GM12878 (cell line): ENCODE measurements around the gene PNPO.

Experiments
- CTCF ChIP-seq, 3 experiments: IDR thresholded peaks in 2 of 3; conservative IDR thresholded peaks in 1 of 3; 2 replicates each; pipeline ENCODE4 v1.5.1; 2011; ENCODE audit warnings: low read depth in 3 of 3, low read length in 3 of 3, mild to moderate bottlenecking in 3 of 3, control low read depth in 2 of 3, moderate library complexity in 2 of 3, inconsistent platforms in 1 of 3, mixed read lengths in 1 of 3; ENCODE audit not compliant: control insufficient read depth in 2 of 3, insufficient read depth in 1 of 3; ENCODE audit errors: extremely low read depth in 1 of 3
- FOXK2 ChIP-seq: fragments of 450-650 bp; IDR thresholded peaks from 2 replicates; pipeline ENCODE4 v1.6.1; 2017; ENCODE audit warnings: mild to moderate bottlenecking, moderate library complexity
- IRF5 ChIP-seq: fragments of 450-650 bp; IDR thresholded peaks from 2 replicates; pipeline ENCODE4 v1.6.1; 2017; ENCODE audit warnings: borderline replicate concordance
- JUNB ChIP-seq: IDR thresholded peaks from 2 replicates; pipeline ENCODE4 v1.6.1; 2016; ENCODE audit warnings: antibody characterized with exemption, mild to moderate bottlenecking
- MTA2 ChIP-seq: fragments of 450-650 bp; IDR thresholded peaks from 2 replicates; pipeline ENCODE4 v1.6.1; 2016; ENCODE audit warnings: low read depth, mild to moderate bottlenecking, moderate library complexity
- NRF1 ChIP-seq: conservative IDR thresholded peaks from 2 replicates; pipeline ENCODE4 v1.6.1; 2011; ENCODE audit warnings: mild to moderate bottlenecking, low read depth, low read length, improper control_type of control experiment
- POLR2A ChIP-seq: IDR thresholded peaks from 2 replicates; pipeline ENCODE4 v1.6.1; 2011; ENCODE audit warnings: low read depth, mild to moderate bottlenecking, low read length
- POLR2AphosphoS5 ChIP-seq: IDR thresholded peaks from 2 replicates; pipeline ENCODE4 v1.6.1; 2011; ENCODE audit warnings: mild to moderate bottlenecking, low read length, inconsistent platforms
- REST ChIP-seq: IDR thresholded peaks from 2 replicates; pipeline ENCODE4 v1.6.1; 2012; ENCODE audit warnings: mild to moderate bottlenecking, low read depth, low read length
- TAF1 ChIP-seq: IDR thresholded peaks from 2 replicates; pipeline ENCODE4 v1.6.1; 2011; ENCODE audit warnings: mild to moderate bottlenecking, low read depth, low read length, borderline replicate concordance
- ZNF274 ChIP-seq: IDR thresholded peaks from one replicate; pipeline ENCODE4 v1.8.0; 2011; ENCODE audit not compliant: insufficient read length, insufficient read depth
- ZNF687 ChIP-seq: fragments of 450-650 bp; IDR thresholded peaks from 2 replicates; pipeline ENCODE4 v1.6.1; 2017; ENCODE audit warnings: mild to moderate bottlenecking, moderate library complexity

GRCh38 chr17:47998044-47998443 lies 56.7 kb downstream of the PNPO start:
- no peak for TF ChIP-seq CTCF (IDR thresholded peaks at IDR 0.05 in 2 of 3, conservative IDR thresholded peaks at IDR 0.05 in 1 of 3; ENCODE audit: control insufficient read depth in 2 of 3, extremely low read depth in 1 of 3, insufficient read depth in 1 of 3, low read depth in 3 of 3, low read length in 3 of 3)
- no peak for TF ChIP-seq POLR2A
- no peak for TF ChIP-seq REST
- no peak for TF ChIP-seq IRF5
- TF ChIP-seq ZNF274: no peak
- no peak for TF ChIP-seq MTA2
- no peak for TF ChIP-seq ZNF687
- no peak for TF ChIP-seq JUNB
- TF ChIP-seq NRF1: no peak
- no peak for TF ChIP-seq TAF1
- no peak for TF ChIP-seq POLR2AphosphoS5
- TF ChIP-seq FOXK2: no peak
